Measurements from ENCODE around the gene NCAM1. TPM values are rescaled to one million over a fixed set of nuclear protein-coding genes. Genes with fewer than 3 reads are reported as not detected.

Gene NCAM1
- total RNA-seq, 1 experiment from 2014 or later, result 12.0 TPM

GRCh38 chr11:112999520-112999919 lies 38.3 kb downstream of the NCAM1 start:
- BruUV-seq (replicated peaks), result no TSS peak
- no peak for DNase-seq (ENCODE audit: low spot score)
- Histone ChIP-seq H3K27ac (ENCODE audit: low read depth, low read length, poor library complexity, severe bottlenecking) (no peak overlapping the region), H3K27me3 (replicated peaks; ENCODE audit: insufficient read depth, low read depth, low read length, poor library complexity) (no peaks in the 10 kb centered on the region), H3K36me3 (ENCODE audit: insufficient read depth, low read length, poor library complexity, severe bottlenecking) (no peaks in the 10 kb centered on the region), H3K4me3 (ENCODE audit: low read depth, low read length, poor library complexity, severe bottlenecking) (no peak overlapping the region), H3K9me3 (ENCODE audit: low read depth, low read length, poor library complexity, severe bottlenecking) (no peaks in the 10 kb centered on the region), H3K4me1 (ENCODE audit: insufficient read depth, low read length, poor library complexity, severe bottlenecking) (no peaks in the 10 kb centered on the region)
- ChIA-PET POLR2A (ENCODE audit: low non-redundant PET) (interaction anchor here (0.6 kb wide), 1 partner anchor 807 kb away, joined by 3 read pairs; no protein-coding TSS in a partner anchor), CTCF (no interaction called here)
- intact Hi-C loops (cut with micrococcal nuclease; ENCODE audit: unreplicated experiment), result no loop called here
- TF ChIP-seq CTCF (conservative IDR thresholded peaks at IDR 0.05; ENCODE audit: low read depth, low read length), result no peak
- no peak for TF ChIP-seq EZH2 (IDR thresholded peaks at IDR 0.05; ENCODE audit: borderline replicate concordance, low read depth, low read length, poor library complexity, severe bottlenecking)

- no peak overlapping the region for H3K27ac ChIP-seq (ENCODE audit: low read depth, low read length, poor library complexity, severe bottlenecking)
- TF ChIP-seq EZH2 (IDR thresholded peaks at IDR 0.05; ENCODE audit: borderline replicate concordance, low read depth, low read length, poor library complexity, severe bottlenecking) (no peak), CTCF (conservative IDR thresholded peaks at IDR 0.05; ENCODE audit: low read depth, low read length) (no peak)
- ChIA-PET CTCF (no interaction called here), POLR2A (ENCODE audit: low non-redundant PET) (no interaction called here)
- H3K4me3 ChIP-seq (ENCODE audit: low read depth, low read length, poor library complexity, severe bottlenecking), result no peak overlapping the region
- H3K9me3 ChIP-seq (ENCODE audit: low read depth, low read length, poor library complexity, severe bottlenecking), result no peaks in the 10 kb centered on the region
- no TSS peak for BruUV-seq (replicated peaks)
- DNase-seq (ENCODE audit: low spot score), result no peak
- no peaks in the 10 kb centered on the region for H3K36me3 ChIP-seq (ENCODE audit: insufficient read depth, low read length, poor library complexity, severe bottlenecking)
- peaks cover 1% of the 10 kb centered on the region for H3K4me1 ChIP-seq (ENCODE audit: insufficient read depth, low read length, poor library complexity, severe bottlenecking)
- H3K27me3 ChIP-seq (replicated peaks; ENCODE audit: insufficient read depth, low read depth, low read length, poor library complexity), result no peaks in the 10 kb centered on the region
- intact Hi-C loops (cut with micrococcal nuclease; ENCODE audit: unreplicated experiment), result no loop called here
Observed at GRCh38 chr11:113001709-113002108, 40.5 kb downstream of the NCAM1 start.

GRCh38 chr11:113006896-113007445 lies 45.8 kb downstream of the NCAM1 start:
- CTCF ChIA-PET, result no interaction called here

More at GRCh38 chr11:113006896-113007445, 45.8 kb downstream of the NCAM1 start:
- intact Hi-C loops (cut with micrococcal nuclease; ENCODE audit: unreplicated experiment), result no loop called here
- POLR2A ChIA-PET (ENCODE audit: low non-redundant PET), result no interaction called here
- no peak overlapping the region for H3K27ac ChIP-seq (ENCODE audit: low read depth, low read length, poor library complexity, severe bottlenecking)
- H3K4me3 ChIP-seq (ENCODE audit: low read depth, low read length, poor library complexity, severe bottlenecking), result no peak overlapping the region
- H3K9me3 ChIP-seq (ENCODE audit: low read depth, low read length, poor library complexity, severe bottlenecking), result no peaks in the 10 kb centered on the region
- TF ChIP-seq EZH2 (IDR thresholded peaks at IDR 0.05; ENCODE audit: borderline replicate concordance, low read depth, low read length, poor library complexity, severe bottlenecking) (no peak), CTCF (conservative IDR thresholded peaks at IDR 0.05; ENCODE audit: low read depth, low read length) (no peak)
- BruUV-seq (replicated peaks), result no TSS peak
- H3K36me3 ChIP-seq (ENCODE audit: insufficient read depth, low read length, poor library complexity, severe bottlenecking), result no peaks in the 10 kb centered on the region
- no peak for DNase-seq (ENCODE audit: low spot score)
- no peaks in the 10 kb centered on the region for H3K27me3 ChIP-seq (replicated peaks; ENCODE audit: insufficient read depth, low read depth, low read length, poor library complexity)
- H3K4me1 ChIP-seq (ENCODE audit: insufficient read depth, low read length, poor library complexity, severe bottlenecking), result peaks cover 11% of the 10 kb centered on the region
